Daoy (cell line): ENCODE measurements around the gene LPCAT3. TPM values are rescaled to one million over a fixed set of nuclear protein-coding genes. Genes with fewer than 3 reads are reported as not detected.
"Not testable (repeated sequence)": the region's sequence is repeated elsewhere in the genome, so short reads cannot be mapped to it uniquely, and the experiment has no call there.

Experiments used
- DNase-seq: peaks from one replicate; pipeline ENCODE4 v3.0.0-alpha.2; 2015; ENCODE audit warnings: low read depth
- total RNA-seq: library from RNA; depleted of rRNA; stranded (reverse); fragments of >200 nt; shearing (Covaris generic); gene quantifications from 2 replicates; pipeline ENCODE4 v1.2.3, GENCODE V29; 2014; rRNA removed

Gene LPCAT3, protein sequence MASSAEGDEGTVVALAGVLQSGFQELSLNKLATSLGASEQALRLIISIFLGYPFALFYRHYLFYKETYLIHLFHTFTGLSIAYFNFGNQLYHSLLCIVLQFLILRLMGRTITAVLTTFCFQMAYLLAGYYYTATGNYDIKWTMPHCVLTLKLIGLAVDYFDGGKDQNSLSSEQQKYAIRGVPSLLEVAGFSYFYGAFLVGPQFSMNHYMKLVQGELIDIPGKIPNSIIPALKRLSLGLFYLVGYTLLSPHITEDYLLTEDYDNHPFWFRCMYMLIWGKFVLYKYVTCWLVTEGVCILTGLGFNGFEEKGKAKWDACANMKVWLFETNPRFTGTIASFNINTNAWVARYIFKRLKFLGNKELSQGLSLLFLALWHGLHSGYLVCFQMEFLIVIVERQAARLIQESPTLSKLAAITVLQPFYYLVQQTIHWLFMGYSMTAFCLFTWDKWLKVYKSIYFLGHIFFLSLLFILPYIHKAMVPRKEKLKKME
- total RNA-seq = 9.7 and 13.7 TPM in 2 replicates

DNA sequence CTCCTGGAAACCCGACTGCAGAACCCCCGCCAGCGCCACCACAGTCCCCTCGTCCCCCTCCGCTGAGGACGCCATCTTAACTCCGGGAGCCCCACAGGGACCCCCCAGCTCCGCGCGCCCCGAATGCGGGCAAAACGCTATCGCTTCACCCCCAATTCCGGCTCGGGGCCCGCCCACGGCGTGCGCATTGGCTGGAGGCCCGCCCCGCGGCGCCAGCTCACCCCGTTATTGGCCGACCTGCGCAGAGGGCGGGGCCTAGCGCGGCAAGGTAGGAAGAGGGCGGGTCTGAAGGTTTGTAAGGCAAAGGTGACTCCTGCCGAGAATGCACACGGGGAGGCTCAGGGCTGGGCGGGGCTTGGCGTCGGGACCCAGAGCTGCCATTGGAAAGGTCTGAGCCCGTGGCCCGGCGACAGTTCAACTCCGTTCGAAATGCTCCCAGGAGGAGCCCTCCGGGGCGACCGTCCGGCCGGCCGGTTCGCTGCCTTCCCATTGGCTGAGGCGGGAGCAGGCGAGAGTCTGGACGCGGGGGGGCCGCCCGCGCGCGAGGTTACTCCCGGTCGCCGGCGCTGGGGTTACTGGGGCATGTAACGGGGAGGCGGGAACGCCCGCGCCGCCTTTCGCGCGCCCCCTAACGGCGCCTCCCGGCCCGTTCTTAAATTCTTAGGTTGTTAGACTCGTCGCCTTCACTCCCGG lies at the start of gene LPCAT3:
TSS of gene LPCAT3 (minus strand) at position 127 of the 693 bp plus-strand sequence. CDS start at position 75, 52 bp downstream.
- peak; percentile 98 for DNase-seq

DNA sequence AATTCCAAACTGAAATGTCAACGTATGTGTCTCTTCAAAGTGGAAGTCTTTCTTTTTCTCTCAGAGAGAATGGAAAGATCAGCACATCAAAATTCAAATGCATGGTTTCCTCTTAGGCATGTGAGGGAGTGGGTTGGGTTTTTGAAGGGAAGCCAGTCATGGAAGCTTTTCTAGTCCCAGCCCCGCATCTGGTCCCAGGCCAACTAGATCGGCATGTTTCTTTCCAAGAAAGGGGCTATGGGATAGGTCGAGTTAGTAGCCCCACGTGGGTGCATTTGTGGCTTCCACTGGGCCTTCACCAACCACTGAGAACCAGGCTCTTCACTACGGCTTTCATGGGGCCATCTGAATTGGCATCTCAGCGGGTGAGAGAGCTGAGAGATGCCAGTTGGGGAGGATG lies 48.8 kb upstream of the LPCAT3 start:
- DNase-seq = no peak

DNA sequence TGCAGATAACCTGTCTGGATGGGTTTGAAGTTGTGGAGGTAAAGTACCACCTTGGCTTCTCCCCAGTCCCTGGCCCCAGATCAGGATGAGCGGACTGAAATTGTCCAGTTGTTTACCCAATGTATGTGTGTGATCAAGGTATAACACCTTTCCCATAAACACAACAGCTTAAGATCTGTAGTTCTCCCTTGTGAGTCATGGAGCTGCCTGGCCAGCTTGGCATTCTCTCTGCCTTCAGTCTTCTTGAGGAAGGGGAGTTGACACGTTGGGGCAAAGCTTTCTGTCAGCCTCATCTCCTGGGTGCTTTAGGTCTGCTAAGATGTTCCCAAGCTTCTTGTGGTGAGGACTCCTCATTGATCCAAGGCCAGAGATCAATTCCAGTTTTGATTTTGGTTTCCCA lies 48.3 kb upstream of the LPCAT3 start:
- no peak for DNase-seq

DNA sequence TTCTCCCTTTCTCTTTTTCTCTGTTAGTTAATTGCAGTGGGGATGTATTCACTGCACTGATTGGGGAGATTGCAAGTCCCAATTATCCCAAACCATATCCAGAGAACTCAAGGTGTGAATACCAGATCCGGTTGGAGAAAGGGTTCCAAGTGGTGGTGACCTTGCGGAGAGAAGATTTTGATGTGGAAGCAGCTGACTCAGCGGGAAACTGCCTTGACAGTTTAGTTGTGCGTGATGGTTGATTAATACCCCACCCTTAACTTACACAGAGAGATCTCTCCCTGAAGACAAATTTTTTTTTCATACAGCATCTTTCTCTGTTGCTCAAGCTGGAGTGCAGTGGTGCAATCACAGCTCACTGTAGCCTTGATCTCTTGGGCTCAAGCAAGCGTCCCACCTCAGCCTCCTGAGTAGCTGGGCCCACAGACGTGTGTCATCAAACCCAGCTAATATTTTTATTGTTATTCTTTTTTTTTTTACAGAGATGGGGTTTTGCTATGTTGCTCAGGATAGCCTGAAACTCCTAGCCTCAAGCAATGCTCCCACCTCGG lies 46.9 kb upstream of the LPCAT3 start:
- no peak for DNase-seq

DNA sequence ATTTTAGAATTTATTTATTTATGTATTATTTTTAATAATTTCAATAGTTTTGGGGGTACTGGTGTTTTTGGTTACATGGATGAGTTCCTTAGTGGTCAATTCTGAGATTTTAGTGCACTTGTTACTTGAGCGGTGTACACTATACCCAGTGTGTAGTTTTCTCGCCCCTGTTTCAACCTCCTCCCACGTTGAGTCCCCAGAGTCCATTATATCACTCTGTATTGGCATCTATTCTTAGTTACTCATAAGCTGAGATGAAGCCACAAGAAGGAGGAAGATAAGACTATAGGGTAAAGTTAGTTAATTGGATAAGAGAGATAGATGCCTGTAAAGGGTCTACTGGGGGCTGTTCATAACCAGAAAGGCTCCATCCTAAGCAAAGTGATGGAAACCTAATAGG lies 46.2 kb upstream of the LPCAT3 start:
- no peak for DNase-seq

DNA sequence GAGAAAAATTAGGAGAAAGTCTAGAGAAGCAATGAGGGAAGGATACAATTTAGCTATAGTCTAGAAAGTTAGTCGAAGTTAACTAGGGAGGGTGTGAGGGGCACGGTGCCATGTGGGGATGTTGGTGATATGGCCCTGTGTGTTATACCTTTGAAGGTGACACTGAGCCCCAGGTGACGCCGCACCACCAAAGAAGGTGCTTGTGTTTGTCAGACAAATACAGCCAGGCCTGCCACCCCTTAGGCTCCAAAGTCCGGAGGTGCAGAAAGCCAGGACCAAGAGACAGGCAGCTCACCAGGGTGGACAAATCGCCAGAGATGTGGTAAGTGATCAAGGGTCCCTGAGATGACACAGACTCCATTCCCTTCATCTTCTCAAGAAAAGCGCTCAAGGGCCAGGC lies 43.3 kb upstream of the LPCAT3 start:
- no peak for DNase-seq

DNA sequence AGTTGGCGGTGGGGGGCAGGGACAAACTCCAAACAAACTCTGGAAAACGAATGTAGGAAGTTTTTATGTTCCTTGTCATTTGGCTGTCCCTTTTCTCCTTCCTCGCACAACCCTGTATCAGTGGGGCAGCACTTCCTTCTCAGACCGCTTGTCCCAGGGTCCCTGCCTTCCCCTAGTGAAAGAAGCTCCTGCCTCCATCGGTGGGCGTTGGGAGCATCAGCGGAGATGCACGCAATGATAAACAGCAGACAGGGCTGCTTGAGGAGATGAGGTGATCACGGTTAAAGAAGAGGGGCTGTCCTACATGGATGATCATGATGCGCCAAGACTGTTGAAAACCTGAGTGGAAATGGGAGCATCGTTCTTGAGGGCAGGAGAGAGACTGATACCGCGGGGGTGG lies 42.9 kb upstream of the LPCAT3 start:
- no peak for DNase-seq

DNA sequence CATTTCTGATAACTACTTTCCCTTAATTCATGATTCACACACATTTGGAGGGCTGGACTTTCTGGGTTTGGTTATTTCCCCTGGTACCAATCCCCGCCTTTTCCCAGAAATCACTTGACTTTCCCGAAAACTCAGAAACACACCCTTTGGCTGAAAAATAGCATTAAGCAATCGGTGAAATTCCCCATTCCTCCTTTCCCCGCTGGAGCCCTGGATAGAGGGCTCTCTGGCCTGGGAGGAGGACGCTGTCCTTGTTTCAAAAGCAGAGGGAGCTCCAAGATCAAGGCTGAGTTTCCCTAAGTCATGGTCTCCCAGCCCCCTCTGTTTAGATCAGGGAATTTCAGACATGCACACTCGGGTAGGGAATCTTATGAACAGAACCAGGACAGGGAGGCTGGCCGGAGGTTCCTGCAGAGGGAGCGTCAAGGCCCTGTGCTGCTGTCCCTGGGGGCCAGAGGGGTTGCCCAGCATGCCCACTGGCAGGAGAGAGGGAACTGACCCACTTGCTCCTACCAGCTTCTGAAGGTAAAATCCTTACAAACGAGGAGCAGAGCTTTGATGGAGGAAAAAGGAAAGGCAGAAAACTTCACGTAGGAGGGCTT lies 42.2 kb upstream of the LPCAT3 start, which contains the start of gene C1S:
TSS of gene C1S (plus strand) at position 366 of the 602 bp plus-strand sequence. CDS start 1,195 bp downstream, outside the sequence.
- peak; percentile 82 for DNase-seq

DNA sequence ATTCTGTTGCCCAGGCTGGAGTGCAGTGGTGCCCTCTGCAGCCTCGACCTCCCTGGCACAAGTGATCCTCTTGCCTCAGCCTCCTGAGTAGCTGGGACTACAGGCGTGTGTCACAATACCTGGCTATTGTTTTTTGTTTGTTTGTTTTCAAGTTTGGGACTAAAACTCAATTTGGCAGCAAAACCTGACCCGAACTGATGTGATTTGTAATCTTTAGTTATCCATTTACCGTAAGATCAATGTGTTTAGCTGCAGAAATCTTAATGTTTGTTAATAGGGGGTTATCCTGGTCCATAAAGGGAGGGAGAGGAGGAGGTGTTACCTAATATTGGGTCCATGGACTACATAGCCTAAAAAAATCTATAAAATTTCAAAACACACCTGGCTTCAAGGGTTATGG lies 41.5 kb upstream of the LPCAT3 start:
- no peak for DNase-seq

DNA sequence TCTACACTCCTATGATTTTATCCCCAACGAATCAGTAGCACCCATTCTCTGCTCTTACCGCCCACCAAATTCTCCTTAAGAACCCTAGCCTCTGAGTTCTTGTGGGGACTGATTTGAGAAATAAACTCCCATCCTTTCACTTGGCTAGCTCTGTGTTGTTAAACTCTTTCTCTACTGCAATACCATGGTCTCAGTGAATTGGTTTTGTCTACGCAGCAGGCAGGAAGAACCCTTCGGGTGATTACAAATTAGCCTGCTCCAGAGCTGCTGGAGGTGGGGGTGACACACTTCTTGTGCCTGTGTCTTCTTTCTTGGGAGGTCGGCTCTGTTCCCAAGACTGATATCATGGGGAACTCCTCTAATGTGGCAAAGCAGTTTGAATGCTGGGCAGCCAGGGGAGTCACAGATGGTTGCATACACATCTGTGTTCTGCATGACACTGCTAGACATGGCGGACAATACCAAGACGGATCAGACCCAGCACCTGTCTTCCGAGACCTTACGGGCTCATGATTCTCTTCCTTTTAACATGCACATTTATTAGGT lies 40.6 kb upstream of the LPCAT3 start:
- DNase-seq = no peak

DNA sequence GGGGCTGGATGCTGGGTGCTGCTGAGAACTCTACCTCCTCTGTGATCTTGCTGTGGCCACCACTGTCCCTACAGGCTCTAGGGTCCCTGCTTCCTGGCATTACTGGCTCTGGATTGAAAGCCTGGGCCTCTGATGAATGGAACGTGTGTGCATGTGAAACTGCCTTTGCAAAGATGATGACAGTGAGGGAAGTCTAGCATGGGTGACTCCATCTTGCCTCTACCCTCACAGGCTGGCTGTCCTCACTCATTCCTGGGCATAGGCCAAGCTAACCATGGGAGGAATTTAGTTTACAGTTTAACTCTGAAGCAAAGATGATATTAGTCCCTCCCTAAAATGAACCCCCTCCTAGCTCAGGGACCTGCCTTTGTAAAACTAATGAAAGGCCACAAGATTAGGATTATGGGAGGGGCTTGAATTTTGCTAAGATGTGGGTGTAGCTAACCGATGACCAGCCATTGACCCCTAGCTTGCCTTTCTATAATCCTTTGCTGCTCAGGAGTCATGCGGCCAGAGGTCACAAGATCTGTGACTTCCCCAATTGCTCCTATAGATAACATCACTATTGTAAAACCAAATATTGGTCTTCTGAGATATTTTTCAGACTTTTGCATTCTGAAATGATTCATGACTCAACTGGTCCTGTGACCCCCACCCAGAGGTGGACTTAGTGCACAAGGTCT lies 40.0 kb upstream of the LPCAT3 start:
- no peak for DNase-seq

DNA sequence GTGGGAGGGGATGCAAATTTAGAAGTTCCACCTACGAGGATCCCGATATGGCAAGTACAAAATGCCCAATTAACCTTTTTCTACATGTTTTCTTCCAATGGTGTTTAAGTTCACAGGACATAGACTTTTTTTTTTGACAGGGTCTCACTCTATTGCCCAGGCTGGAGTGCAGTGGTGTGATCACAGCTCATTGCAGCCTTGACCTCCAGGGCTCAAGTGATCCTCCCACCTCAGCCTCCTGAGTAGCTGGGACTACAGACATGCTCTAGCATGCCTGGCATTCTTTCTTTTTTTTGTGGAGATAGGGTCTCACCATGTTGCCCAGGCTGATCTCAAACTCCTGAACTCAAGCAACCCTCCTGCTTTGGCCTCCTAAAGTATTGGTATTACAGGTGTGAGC lies 37.5 kb upstream of the LPCAT3 start:
- DNase-seq = not testable (repeated sequence)

DNA sequence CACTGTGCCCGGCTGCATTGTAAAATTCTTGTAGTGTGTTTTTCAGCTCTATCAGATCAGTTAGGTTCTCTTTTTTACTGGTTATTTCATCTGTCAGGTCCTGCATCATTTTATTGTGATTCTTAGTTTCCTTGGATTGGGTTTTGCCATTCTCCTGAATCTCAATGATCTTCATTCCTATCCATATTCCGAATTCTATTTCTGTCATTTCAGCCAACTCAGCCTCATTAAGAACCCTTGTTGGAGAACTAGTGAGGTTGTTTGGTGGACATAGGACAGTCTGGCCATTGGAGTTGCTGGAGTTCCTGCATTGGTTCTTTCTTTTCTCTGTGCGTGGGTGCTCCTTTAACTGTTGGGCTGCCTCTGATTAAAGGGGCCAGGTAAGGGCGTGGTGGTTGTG lies 36.6 kb upstream of the LPCAT3 start:
- no peak for DNase-seq

DNA sequence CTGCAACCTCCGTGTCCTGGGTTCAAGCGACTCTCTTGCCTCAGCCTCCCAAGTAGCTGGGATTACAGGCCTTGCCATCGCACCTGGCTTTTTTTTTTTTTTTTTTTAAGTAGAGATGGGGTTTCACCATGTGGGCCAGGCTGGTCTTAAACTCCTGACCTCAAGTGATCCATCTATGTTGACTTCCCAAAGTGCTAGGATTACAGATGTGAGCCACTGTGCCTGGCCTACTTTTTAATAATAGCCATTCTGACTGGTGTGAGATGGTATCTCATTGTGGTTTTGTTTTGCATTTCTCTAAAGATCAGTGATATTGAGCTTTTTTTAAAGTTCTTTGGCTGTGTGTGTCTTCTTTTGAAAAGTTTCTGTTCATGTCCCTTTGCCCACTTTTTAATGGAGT lies 31.7 kb upstream of the LPCAT3 start:
- DNase-seq = not testable (repeated sequence)

DNA sequence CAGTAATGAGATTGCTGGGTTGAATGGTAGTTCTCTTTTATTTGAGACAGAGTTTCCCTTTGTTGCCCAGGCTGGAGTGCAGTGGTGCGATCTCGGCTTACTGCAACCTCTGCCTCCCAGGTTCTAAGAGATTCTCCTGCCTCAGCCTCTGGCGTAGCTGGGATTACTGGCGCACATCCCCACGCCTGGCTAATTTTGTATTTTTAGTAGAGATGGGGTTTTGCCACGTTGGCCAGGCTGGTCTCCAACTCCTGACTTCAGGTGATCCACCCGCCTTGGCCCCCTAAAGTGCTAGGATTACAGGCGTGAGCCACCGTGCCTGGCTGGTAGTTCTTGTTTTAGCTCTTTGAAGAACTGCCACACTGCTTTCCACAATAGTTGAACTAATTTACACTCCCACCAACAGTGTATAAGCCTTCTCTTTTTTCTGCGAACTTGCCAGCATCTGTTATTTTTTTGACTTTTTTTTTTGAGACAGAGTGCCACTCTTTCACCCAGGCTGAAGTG lies 31.2 kb upstream of the LPCAT3 start:
- not testable (repeated sequence) for DNase-seq

DNA sequence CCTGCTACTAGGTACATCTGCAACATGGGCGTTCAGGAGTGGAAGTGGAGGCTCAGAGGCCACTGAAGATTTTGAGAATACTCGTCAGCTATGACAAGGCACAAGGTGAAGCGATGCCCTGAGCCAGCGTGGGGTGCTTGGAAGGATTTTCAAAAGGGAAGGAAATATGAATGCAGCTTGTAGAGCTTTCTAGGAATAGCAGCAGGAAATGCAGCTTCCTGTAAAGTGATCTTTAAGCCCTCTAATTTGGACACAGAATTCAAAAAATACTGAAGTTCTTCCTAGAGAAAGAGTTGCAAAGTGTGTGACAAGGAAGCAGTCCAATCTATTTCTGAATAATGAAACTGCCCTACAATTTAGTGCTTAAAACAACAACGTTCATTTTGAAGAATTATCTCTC lies 29.0 kb upstream of the LPCAT3 start:
- no peak for DNase-seq

DNA sequence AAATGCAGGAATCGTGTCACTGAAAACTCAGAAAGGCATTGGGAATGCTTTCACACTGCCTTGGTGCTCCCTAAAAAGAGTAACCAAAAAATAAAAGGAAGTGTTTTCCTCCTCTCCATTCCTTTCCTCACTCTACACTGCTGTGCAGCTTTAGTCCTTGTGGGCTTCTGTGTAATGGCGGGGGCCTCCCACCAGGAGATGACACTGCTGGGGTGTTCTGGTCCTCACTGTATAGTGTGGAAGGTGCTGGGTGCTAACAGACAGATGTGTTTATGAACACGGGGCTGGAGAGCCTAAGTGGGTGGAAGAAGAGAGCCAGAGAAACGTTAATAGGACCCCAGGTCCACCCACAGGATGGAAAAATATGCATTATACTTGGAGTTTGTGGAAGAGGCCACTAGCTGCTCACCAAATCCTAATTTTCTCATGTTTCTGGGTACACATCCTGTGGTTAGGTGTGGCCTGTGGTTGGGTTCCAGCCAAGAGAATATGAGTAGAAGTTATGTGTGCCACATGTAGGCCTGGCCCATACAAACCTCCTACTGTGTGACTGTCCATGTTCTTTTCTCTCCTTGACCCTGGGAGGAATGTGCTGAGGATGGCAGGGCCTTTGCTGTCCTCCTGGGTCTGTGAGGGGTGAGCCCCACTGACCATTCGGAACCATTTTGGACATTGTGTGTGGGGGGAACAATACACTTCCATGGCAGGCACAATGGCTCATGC lies 28.3 kb upstream of the LPCAT3 start:
- no peak for DNase-seq

DNA sequence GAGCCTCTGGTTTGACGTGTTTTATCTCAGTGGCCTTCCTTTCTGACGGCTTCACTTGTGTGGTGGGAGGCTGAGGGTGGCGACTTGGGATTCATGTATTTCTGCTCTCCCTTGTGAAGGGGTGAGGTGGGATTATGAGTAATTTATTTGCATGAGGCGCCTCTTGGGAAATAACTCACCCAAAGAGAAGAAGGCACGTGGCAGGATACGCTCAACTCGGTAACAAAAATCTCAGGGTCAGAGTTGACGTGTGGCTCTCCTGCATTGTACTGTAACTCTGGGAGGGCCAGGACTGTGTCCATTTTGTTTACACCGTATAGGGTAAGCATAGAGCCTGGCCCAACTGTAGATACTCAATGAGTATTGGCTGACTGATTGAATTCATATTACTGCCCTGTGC lies 27.6 kb upstream of the LPCAT3 start:
- DNase-seq = no peak

DNA sequence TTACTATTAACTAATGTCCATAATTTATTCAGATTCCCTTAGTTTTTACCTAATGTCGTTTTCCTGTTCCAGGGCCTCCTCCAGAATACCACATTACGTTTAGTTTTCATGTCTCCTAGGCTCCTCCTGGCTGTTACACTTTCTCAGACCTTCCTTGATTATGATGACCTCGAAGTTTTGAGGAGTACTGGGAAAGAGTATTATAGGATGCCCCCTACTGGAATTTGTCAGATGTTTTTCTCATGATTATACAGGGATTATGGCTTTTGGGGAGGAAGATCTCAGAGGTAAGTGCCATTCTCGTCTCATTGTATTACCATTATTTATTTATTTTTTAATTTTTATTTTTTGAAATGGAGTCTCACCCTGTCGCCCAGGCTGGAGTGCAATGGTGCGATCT lies 24.6 kb upstream of the LPCAT3 start:
- DNase-seq = peak; percentile 27

DNA sequence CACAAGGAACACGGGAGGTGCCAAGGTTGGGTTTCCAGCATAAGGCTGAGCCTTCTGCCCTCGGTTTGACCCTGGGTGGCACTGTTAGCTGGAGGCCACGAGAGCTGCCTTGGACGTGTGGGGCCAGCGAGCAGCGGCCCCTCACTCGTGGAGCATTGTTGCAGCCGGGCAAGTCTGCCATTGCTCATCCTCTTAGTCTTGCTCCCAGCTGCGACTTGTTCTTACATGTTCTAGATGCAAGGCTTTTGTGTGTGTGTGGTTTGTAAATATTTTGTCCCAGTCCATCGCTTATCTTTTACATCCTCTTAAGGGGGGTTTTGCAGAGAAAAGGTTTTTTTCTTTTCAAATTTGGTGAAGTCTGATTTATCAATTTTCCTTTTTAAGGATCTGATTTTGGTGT lies 21.1 kb upstream of the LPCAT3 start:
- no peak for DNase-seq
